ENCODE data around the gene L3MBTL4. TPM values are rescaled to one million over a fixed set of nuclear protein-coding genes. Genes with fewer than 3 reads are reported as not detected.
"Not testable (repeated sequence)": the region's sequence is repeated elsewhere in the genome, so short reads cannot be mapped to it uniquely, and the experiment has no call there.

The L3MBTL4 gene
- total RNA-seq, 6 experiments from 2014 or later, result 8.2 to 16.0 (median 11.3) TPM

DNA sequence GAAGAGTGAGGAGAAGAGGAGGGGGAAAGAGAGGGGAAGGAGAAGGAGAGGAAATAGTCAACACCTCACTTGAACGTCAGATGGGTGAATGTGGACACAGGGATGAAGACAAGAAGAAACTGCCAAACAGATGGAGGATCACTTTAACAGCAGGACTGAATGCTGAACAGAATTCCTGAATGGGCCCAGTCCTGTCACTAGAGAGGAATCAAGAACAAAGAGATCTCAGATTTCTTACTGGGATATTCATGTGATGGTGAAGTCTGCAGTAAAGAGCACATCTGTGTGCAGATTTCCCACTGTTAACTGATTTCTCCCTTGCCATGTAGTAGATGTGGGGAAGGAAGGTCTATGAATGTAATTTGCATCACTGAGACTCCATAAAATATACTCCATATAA, 135.4 kb downstream of the L3MBTL4 start:
- Histone ChIP-seq H3K4me3 (no peak overlapping the region), H3K27ac (no peak overlapping the region), H3K36me3 (no peaks in the 10 kb centered on the region), H3K4me1 (peaks cover 0 to 11% (median 5%) of the 10 kb centered on the region in 4 donors), H3K9me3 (no peaks in the 10 kb centered on the region), H3K27me3 (no peaks in the 10 kb centered on the region)
- TF ChIP-seq, protein P1, sequence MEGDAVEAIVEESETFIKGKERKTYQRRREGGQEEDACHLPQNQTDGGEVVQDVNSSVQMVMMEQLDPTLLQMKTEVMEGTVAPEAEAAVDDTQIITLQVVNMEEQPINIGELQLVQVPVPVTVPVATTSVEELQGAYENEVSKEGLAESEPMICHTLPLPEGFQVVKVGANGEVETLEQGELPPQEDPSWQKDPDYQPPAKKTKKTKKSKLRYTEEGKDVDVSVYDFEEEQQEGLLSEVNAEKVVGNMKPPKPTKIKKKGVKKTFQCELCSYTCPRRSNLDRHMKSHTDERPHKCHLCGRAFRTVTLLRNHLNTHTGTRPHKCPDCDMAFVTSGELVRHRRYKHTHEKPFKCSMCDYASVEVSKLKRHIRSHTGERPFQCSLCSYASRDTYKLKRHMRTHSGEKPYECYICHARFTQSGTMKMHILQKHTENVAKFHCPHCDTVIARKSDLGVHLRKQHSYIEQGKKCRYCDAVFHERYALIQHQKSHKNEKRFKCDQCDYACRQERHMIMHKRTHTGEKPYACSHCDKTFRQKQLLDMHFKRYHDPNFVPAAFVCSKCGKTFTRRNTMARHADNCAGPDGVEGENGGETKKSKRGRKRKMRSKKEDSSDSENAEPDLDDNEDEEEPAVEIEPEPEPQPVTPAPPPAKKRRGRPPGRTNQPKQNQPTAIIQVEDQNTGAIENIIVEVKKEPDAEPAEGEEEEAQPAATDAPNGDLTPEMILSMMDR (IDR thresholded peaks at IDR 0.05), result no peak
- no peak for TF ChIP-seq POLR2A (IDR thresholded peaks at IDR 0.05)
- intact Hi-C loops (cut with DNase I), result no loop called here
- no peak for ATAC-seq
- DNase-seq, result no peak
- WGBS (ENCODE audit: insufficient coverage, low coverage, low lambda C conversion rate, missing lambda C conversion rate), result 89% methylated on average over 1 of the region's 1 CpG

DNA sequence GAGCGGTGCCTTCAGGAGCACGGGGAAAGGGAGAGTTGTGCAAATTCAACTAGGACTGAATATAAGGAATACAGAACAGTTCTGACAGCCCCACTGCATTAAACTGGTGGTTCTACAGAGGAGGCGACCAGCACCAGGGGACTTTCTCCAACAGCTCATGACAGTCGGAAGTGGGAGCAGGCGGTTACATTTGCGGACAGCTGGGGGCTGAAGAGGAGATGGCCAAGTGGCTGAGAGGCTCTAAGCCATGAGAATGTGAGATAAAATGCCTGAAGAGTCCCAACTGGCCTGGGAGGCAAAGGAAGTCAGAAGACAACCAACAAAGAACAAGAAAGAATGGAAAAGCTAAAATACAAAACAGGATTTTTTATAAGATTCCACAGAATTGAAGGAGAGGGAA, 141.3 kb downstream of the L3MBTL4 start:
- Histone ChIP-seq H3K4me3 (no peak overlapping the region), H3K36me3 (no peaks in the 10 kb centered on the region), H3K4me1 (no peaks in the 10 kb centered on the region), H3K9me3 (no peaks in the 10 kb centered on the region), H3K27ac (no peak overlapping the region), H3K27me3 (no peaks in the 10 kb centered on the region)
- TF ChIP-seq, protein P1 (IDR thresholded peaks at IDR 0.05), result no peak
- no peak for TF ChIP-seq POLR2A (IDR thresholded peaks at IDR 0.05)
- 88% methylated on average over 4 of the region's 6 CpGs for WGBS (ENCODE audit: insufficient coverage, low coverage, low lambda C conversion rate, missing lambda C conversion rate)
- ATAC-seq (no peak), DNase-seq (no peak)
- intact Hi-C loops (cut with DNase I), result no loop called here

DNA sequence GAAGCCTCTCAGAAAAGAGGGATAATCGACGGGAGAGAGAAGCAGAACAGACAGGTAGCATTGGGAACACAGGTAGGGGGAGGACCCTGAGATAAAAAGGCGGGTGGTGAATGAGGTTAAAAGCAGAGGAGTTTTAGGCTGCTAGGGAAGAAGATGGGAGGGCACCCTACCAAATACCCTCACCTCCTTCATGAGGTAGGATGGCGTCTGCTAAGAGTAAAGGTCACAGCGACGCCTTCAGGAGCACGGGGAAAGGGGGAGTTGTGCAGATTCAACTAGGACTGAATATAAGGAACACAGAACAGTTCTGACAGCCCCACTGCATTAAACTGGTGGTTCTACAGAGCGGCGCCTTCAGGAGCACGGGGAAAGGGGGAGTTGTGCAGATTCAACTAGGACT, 142.6 kb downstream of the L3MBTL4 start:
- H3K36me3 ChIP-seq; H3K4me3 ChIP-seq; H3K9me3 ChIP-seq; DNase-seq; intact Hi-C loops (cut with DNase I); H3K4me1 ChIP-seq; H3K27ac ChIP-seq; ATAC-seq; H3K27me3 ChIP-seq: not testable (repeated sequence)
- 62% methylated on average over 7 of the region's 10 CpGs for WGBS (ENCODE audit: insufficient coverage, low coverage, low lambda C conversion rate, missing lambda C conversion rate)

DNA sequence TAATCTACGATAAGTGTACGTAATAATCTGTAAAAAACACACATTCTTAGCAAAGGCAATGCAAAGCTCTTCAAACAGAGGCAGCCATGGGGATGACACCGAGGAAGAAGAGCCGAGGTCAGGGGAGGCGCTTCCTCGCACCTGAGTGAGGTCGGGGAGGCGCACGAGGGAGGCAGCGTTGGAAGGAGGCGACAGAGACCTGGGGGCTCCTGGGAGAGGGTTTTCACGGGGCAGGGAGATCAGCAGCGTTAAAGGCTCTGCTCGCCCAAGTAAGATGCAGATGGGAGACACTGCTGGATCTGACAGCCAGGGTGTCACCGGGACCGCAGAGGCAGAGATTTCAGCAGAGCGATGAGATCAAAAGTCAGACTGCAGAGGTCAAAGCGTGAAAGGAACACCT, 143.1 kb downstream of the L3MBTL4 start:
- H3K27me3 ChIP-seq, result no peaks in the 10 kb centered on the region
- ATAC-seq (no peak), DNase-seq (no peak)
- H3K36me3 ChIP-seq, result no peaks in the 10 kb centered on the region
- H3K4me1 ChIP-seq, result no peaks in the 10 kb centered on the region
- H3K27ac ChIP-seq, result no peak overlapping the region
- H3K9me3 ChIP-seq, result no peaks in the 10 kb centered on the region
- WGBS (ENCODE audit: insufficient coverage, low coverage, low lambda C conversion rate, missing lambda C conversion rate), result 83% methylated on average over 17 of the region's 18 CpGs
- intact Hi-C loops (cut with DNase I), result no loop called here
- TF ChIP-seq, protein P1 (IDR thresholded peaks at IDR 0.05), result no peak
- no peak for TF ChIP-seq POLR2A (IDR thresholded peaks at IDR 0.05)
- H3K4me3 ChIP-seq, result no peak overlapping the region

DNA sequence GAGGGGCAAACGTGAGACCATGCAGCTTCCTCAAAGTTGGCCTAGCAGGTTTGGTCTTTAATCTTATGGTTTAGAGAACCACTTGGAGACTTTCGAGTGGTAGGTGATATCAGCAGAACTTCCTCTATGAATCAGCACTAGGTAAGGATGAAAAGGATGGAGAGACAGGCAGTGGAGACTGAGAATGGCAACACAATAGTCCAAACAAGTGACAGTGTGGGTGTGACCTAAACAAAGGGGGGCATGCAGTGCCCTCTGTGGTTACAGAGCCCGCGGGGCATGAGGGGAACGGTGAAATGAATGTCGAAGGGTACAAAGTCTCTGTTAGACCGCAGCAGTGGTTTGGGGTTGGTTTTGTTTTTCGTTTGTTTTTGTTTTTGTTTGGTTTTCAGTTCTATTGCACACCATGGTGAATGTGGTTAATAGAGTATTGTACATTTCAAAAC, 143.9 kb downstream of the L3MBTL4 start:
- 76% methylated on average over 7 of the region's 8 CpGs for WGBS (ENCODE audit: insufficient coverage, low coverage, low lambda C conversion rate, missing lambda C conversion rate)
- TF ChIP-seq, protein P1 (IDR thresholded peaks at IDR 0.05), result no peak
- TF ChIP-seq POLR2A (IDR thresholded peaks at IDR 0.05), result no peak

More for the DNA sequence above, 143.9 kb downstream of the L3MBTL4 start:
- no peak overlapping the region for H3K4me3 ChIP-seq
- H3K27me3 ChIP-seq, result no peaks in the 10 kb centered on the region
- intact Hi-C loops (cut with DNase I), result no loop called here
- DNase-seq (no peak), ATAC-seq (no peak)
- no peaks in the 10 kb centered on the region for H3K36me3 ChIP-seq
- H3K27ac ChIP-seq, result no peak overlapping the region
- no peaks in the 10 kb centered on the region for H3K4me1 ChIP-seq
- no peaks in the 10 kb centered on the region for H3K9me3 ChIP-seq
